Subcutaneous abdominal adipose tissue (tissue), 5 donors: ENCODE results near the gene TMEM250.

Source experiments
- H3K27ac ChIP-seq: one replicate; pipeline ENCODE4 v1.7.0; 2013; ENCODE audit warnings: low read depth, mild to moderate bottlenecking, inconsistent platforms, low read length, moderate library complexity
- H3K27me3 ChIP-seq, 5 donors: one replicate each; pipeline ENCODE4 v1.7.0; 2013; ENCODE audit warnings: low read length in 5 of 5, inconsistent platforms in 1 of 5; ENCODE audit not compliant: control insufficient read depth in 5 of 5, insufficient read depth in 4 of 5
- H3K36me3 ChIP-seq, 5 donors: one replicate each; pipeline ENCODE4 v1.7.0; 2013; ENCODE audit warnings: low read length in 5 of 5; ENCODE audit not compliant: control insufficient read depth in 5 of 5, insufficient read depth in 5 of 5
- H3K4me1 ChIP-seq, 5 donors: one replicate each; pipeline ENCODE4 v1.7.0; 2013; ENCODE audit warnings: low read length in 5 of 5, mild to moderate bottlenecking in 3 of 5, moderate library complexity in 1 of 5; ENCODE audit not compliant: control insufficient read depth in 5 of 5, insufficient read depth in 5 of 5
- H3K4me3 ChIP-seq, 5 donors: one replicate each; pipeline ENCODE4 v1.7.0; 2013; ENCODE audit warnings: low read length in 5 of 5, low read depth in 1 of 5
- H3K9ac ChIP-seq, 5 donors: one replicate each; pipeline ENCODE4 v1.7.0; 2013; ENCODE audit warnings: low read length in 5 of 5, mild to moderate bottlenecking in 4 of 5, moderate library complexity in 3 of 5
- H3K9me3 ChIP-seq, 5 donors: one replicate each; pipeline ENCODE4 v1.7.0; 2013; ENCODE audit warnings: low read length in 5 of 5; ENCODE audit not compliant: control insufficient read depth in 5 of 5
- donor health status: healthy.
- donor health status: healthy.
- donor health status: healthy.
- donor health status: healthy.
- donor health status: healthy.

Gene TMEM250

DNA sequence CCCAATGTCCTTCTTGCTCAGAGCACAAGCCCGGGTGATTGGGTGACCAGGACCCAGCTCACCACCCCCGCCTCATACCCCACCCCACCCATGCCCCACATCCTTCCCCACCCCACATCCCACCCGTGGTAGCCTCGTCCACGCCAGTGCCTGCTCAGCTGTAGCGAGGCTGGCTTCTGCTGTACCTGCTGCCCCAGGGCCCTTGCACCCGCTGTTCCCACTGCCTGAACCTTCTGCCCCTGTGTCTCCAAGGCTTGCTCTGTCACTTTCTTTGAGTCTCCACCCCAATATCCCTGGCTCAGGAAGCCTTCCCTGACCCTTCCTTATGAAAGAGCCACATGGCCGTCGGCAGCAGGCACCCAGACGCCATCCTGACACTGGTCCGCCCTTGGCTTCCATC is 20.5 kb downstream of the TMEM250 start:
- Histone ChIP-seq H3K27me3 (peaks cover 7 to 18% (median 14%) of the 10 kb centered on the region in 5 donors), H3K9me3 (no peaks in the 10 kb centered on the region), H3K4me3 (no peak overlapping the region), H3K4me1 (peaks cover 2 to 31% (median 28%) of the 10 kb centered on the region in 5 donors), H3K27ac (no peak overlapping the region), H3K9ac (no peak overlapping the region), H3K36me3 (no peaks in the 10 kb centered on the region)

DNA sequence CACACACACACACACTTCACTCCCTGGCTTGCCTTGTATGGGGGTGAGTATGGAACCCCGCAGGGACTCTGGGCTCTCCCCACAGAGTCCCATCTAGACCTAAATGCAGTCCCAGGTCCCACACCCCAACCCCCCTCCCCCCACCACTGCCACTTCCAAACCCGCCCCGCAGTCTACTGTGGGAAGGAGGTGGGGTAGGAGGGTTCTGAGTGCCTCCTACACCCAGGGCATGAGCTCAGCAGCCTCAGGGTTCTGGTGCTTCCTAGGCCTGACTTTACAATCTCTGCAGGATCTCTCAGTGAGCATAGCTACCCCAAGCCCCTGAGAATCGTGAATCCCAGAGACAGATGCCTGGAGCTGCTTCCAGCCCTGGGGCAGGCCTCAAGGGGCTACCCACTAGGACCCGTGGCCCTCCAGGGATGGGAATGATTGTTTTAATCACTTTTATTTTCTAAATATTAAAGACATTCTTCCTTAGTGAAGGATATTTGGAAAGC is 22.1 kb downstream of the TMEM250 start:
- H3K4me1 ChIP-seq, result peaks cover 2 to 38% (median 36%) of the 10 kb centered on the region in 5 donors
- no peak overlapping the region for H3K27ac ChIP-seq
- peaks cover 0 to 10% (median 6%) of the 10 kb centered on the region in 5 donors for H3K36me3 ChIP-seq
- peaks cover 7 to 14% (median 12%) of the 10 kb centered on the region in 5 donors for H3K27me3 ChIP-seq
- H3K9me3 ChIP-seq, result no peaks in the 10 kb centered on the region
- no peak overlapping the region for H3K4me3 ChIP-seq
- peak overlapping the region in 2 of 5 donors; percentile 13 to 72 for H3K9ac ChIP-seq

DNA sequence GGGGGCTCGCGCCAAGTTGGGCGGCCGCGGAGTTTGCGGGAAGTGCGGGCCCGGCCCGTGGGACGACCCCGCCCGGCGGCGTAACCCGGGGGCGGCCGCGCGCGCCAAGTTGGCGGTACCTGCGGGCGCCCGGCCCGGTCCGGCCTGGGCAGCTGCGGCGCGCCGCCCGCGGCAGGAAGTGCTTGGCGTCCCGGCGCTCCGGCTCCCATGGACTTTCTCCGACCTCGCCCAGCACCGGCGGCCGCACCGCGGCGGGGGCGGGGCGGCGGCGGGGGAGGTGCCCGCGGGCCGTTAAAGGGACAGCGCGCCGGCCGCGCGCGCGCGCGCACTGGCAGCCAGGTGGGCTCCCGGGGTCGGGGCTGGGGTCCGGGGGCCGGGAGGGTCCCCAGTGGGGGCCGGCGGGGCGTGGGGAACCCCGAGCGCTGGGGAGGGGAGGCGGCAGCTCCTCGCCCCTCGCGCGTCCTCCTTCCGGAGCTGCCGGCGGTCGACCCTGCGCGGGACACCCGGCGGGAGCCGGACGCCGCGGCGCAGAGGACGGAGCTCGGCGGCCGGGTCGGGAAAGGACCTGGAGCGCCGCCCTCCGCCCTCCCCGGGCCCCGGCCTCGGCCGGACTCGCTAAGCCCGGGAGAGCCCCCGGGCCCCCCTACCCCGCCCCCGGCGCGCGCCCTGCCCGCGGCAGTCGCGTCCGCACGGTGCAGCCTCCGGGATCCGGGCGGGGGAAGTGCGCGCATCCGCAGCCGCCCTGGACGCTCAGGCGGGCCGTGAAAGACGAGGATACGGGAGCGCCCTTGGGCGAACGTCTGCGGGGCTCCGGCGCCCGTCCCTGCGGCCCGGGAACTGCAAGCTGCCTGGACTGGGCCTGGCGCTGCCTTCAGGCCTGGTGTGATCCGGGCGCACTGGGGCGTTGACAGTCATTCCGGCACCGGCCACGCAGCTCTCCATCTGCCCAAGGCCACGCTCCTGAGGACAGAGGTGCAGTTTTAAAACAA is 23.3 kb downstream of the TMEM250 start, which contains the start of gene NACC2:
Gene NACC2, minus strand, starts transcription at position 220 of the 989 bp plus-strand sequence. CDS start 44,768 bp downstream, outside the sequence.
- Histone ChIP-seq H3K4me3 (peak within 1 kb of the TSS; percentile 62 to 77 (median 70)), H3K27ac (peak within 1 kb of the TSS; percentile 81), H3K4me1 (peaks cover 2 to 50% (median 45%) of the 10 kb centered on the region in 5 donors), H3K36me3 (peaks cover 0 to 10% (median 6%) of the 10 kb centered on the region in 5 donors), H3K27me3 (peaks cover 6 to 10% (median 8%) of the 10 kb centered on the region in 5 donors), H3K9me3 (no peaks in the 10 kb centered on the region), H3K9ac (peak within 1 kb of the TSS in 4 of 5 donors; percentile 73 to 87 (median 82))

GRCh38 chr9:136093995-136094881 is 24.4 kb downstream of the TMEM250 start:
- Histone ChIP-seq H3K4me1 (peaks cover 2 to 58% (median 51%) of the 10 kb centered on the region in 5 donors), H3K36me3 (peaks cover 0 to 10% (median 6%) of the 10 kb centered on the region in 5 donors)

GRCh38 chr9:136093346-136093986 is 25.2 kb downstream of the TMEM250 start:
- H3K9ac ChIP-seq, result peak overlapping the region in 3 of 5 donors; percentile 79 to 87 (median 86)

More at GRCh38 chr9:136093995-136094881, 24.4 kb downstream of the TMEM250 start:
- H3K27me3 ChIP-seq, result peaks cover 0 to 8% (median 5%) of the 10 kb centered on the region in 5 donors
- H3K9ac ChIP-seq, result peak overlapping the region in 4 of 5 donors; percentile 73 to 87 (median 82)
- no peaks in the 10 kb centered on the region for H3K9me3 ChIP-seq
- H3K27ac ChIP-seq, result peak overlapping the region; percentile 81
- H3K4me3 ChIP-seq, result peak overlapping the region; percentile 40 to 77 (median 66)

GRCh38 chr9:136092741-136093140 is 25.9 kb downstream of the TMEM250 start:
- peak overlapping the region; percentile 81 for H3K27ac ChIP-seq
- H3K9ac ChIP-seq, result peak overlapping the region in 2 of 5 donors; percentile 3 to 87
- no peaks in the 10 kb centered on the region for H3K27me3 ChIP-seq
- H3K9me3 ChIP-seq, result no peaks in the 10 kb centered on the region
- H3K4me1 ChIP-seq, result peaks cover 6 to 65% (median 58%) of the 10 kb centered on the region in 5 donors
- peak overlapping the region in 1 of 5 donors; percentile 66 for H3K4me3 ChIP-seq
- peaks cover 0 to 10% (median 6%) of the 10 kb centered on the region in 5 donors for H3K36me3 ChIP-seq

More at GRCh38 chr9:136093346-136093986, 25.2 kb downstream of the TMEM250 start:
- H3K4me3 ChIP-seq, result peak overlapping the region; percentile 40 to 77 (median 66)
- peaks cover 0 to 2% (median 0%) of the 10 kb centered on the region in 5 donors for H3K27me3 ChIP-seq
- H3K36me3 ChIP-seq, result peaks cover 0 to 10% (median 6%) of the 10 kb centered on the region in 5 donors
- peaks cover 4 to 58% (median 53%) of the 10 kb centered on the region in 5 donors for H3K4me1 ChIP-seq
- peak overlapping the region; percentile 81 for H3K27ac ChIP-seq
- H3K9me3 ChIP-seq, result no peaks in the 10 kb centered on the region

DNA sequence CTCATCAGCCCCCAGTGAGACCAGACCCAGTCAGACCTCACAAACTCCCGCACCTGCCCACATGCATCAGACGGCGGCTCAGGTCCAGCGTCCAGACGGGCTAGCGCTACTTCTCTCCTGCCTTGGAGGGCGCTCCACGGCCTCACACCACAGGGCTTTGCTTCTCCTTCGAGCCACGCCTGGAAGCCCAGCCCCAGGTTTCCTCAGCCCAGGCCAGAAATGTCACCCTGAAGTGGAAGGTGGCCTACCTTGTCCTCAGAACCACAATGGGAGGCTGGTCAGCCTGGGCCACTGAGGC is 26.4 kb downstream of the TMEM250 start:
- H3K4me3 ChIP-seq, result no peak overlapping the region
- no peak overlapping the region for H3K27ac ChIP-seq
- peaks cover 6 to 70% (median 62%) of the 10 kb centered on the region in 5 donors for H3K4me1 ChIP-seq
- no peaks in the 10 kb centered on the region for H3K27me3 ChIP-seq
- no peaks in the 10 kb centered on the region for H3K9me3 ChIP-seq
- peaks cover 0 to 10% (median 6%) of the 10 kb centered on the region in 5 donors for H3K36me3 ChIP-seq
- peak overlapping the region in 1 of 5 donors; percentile 3 for H3K9ac ChIP-seq

DNA sequence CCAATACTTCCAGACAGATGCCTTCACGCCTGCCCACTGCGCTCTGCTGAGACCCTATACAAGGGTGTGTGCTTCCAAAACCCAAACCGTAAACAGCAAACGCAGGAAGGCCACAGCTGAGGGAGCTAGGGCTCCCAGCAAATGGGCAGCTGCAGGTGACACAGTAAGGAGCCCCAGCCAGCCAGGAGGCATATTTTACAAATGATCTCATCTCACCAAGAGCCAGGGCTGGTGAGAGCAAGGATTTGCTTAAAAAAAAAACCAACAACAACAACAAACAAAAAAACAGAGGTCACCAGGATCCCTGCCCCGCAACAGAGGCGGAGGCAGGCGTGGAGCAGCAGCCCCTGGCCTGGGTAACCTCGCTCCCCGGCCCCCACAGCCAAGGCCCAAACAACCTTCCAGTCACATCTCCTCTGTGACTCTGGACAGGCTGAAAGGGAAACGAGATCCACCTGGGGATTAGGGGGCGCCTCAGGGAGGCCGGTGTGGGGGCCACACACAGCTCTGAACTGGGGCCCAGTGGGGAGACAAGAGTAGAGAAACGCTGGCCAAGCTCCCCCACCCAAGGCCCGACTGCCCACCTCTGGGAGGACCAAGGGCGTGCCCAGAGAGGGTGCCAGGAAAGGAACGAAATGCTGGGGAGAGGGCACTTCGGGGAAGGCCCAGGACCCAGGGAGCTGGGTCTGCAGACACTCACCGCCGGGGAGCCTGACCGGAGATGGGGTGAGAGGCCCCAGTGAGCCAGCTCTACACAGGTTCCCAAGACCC is 26.9 kb downstream of the TMEM250 start:
- H3K4me3 ChIP-seq, result no peak overlapping the region
- no peaks in the 10 kb centered on the region for H3K9me3 ChIP-seq
- peaks cover 6 to 75% (median 68%) of the 10 kb centered on the region in 5 donors for H3K4me1 ChIP-seq
- peaks cover 0 to 10% (median 6%) of the 10 kb centered on the region in 5 donors for H3K36me3 ChIP-seq
- no peaks in the 10 kb centered on the region for H3K27me3 ChIP-seq
- peak overlapping the region in 1 of 5 donors; percentile 21 for H3K9ac ChIP-seq
- H3K27ac ChIP-seq, result no peak overlapping the region
